Upper lobe of left lung (tissue), 6 donors: ENCODE data around the gene CDK5RAP2. TPM values are rescaled to one million over a fixed set of nuclear protein-coding genes. Genes with fewer than 3 reads are reported as not detected.
A peak's percentile ranks its signal among the peaks of the same experiment; 100 is the strongest.

Experiments used
- ATAC-seq, 2 donors: fragments of 200-7000 bp; cut with Tn5 transposase; one replicate each; pipeline ENCODE4 v1.9.1; 2022; ENCODE audit warnings: mild to moderate bottlenecking in 2 of 2, moderate library complexity in 2 of 2; ENCODE audit not compliant: low FRiP score in 2 of 2
- DNase-seq, 2 donors: peaks; one replicate each; pipeline ENCODE4 v3.0.0-alpha.2; 2019 to 2020
- H3K27ac ChIP-seq, 4 donors: fragments of 200-600 bp; sonication (generic); one replicate each; pipeline ENCODE4 v1.5.1; 2016 to 2019
- H3K27me3 ChIP-seq, 4 donors: fragments of 200-600 bp; sonication (generic); one replicate each; pipeline ENCODE4 v1.5.1; 2017 to 2019
- H3K36me3 ChIP-seq, 4 donors: fragments of 200-600 bp; sonication (generic); one replicate each; pipeline ENCODE4 v1.5.1; 2016 to 2019
- H3K4me1 ChIP-seq, 4 donors: fragments of 200-600 bp; sonication (generic); one replicate each; pipeline ENCODE4 v1.5.1; 2018 to 2019
- H3K4me3 ChIP-seq, 4 donors: fragments of 200-600 bp; sonication (generic); one replicate each; pipeline ENCODE4 v1.5.1; 2017 to 2019; ENCODE audit warnings: mild to moderate bottlenecking in 2 of 4, moderate library complexity in 1 of 4
- H3K9me3 ChIP-seq, 4 donors: fragments of 200-600 bp; sonication (generic); one replicate each; pipeline ENCODE4 v1.5.1; 2018 to 2019
- EP300 ChIP-seq, 4 donors: sonication (generic); formaldehyde crosslinking; IDR thresholded peaks; one replicate each; pipeline ENCODE4 v1.5.1; 2017; ENCODE audit warnings: antibody characterized with exemption in 4 of 4, control low read depth in 2 of 4
- POLR2A ChIP-seq, 4 donors: fragments of 450-650 bp; IDR thresholded peaks; one replicate each; pipeline ENCODE4 v1.5.1; 2016 to 2017; ENCODE audit warnings: antibody characterized with exemption in 4 of 4, mild to moderate bottlenecking in 2 of 4
- POLR2AphosphoS5 ChIP-seq, 2 donors: sonication (generic); formaldehyde crosslinking; IDR thresholded peaks; one replicate each; pipeline ENCODE4 v1.5.1; 2017; ENCODE audit warnings: antibody characterized with exemption in 2 of 2
- WGBS, 2 donors: methylation state at CpG; one replicate each; pipeline ENCODE4 v1.1.5; 2017 to 2018; 5-methylcytosine and 5-hydroxymethylcytosine counted together
- total RNA-seq, 6 donors: library from RNA; depleted of rRNA in 4 of 6; stranded (reverse); fragments of >200 nt in 4 of 6; gene quantifications; one replicate each; pipeline versions ENCODE4 v1.1.0 to v1.2.1, GENCODE V29; 2016 to 2021
- TF ChIP-seq, protein P1 (sequence below), 6 experiments: fragments of 450-650 bp in 4 of 6; fragments of 200-600 bp in 2 of 6; sonication (generic) in 2 of 6; IDR thresholded peaks; one replicate each; pipeline ENCODE4 v1.5.1; 2016 to 2019; ENCODE audit warnings: antibody characterized with exemption in 6 of 6
- donor health status: DM: no; HTN: no; CAD: no; lungs with moderate emphysema.
- donor health status: DM: no; HTN: yes; CAD: no; lungs with severe emphysema.

CDK5RAP2 gene
- total RNA-seq, 6 donors from 2014 or later: 41.7 to 137 (median 51.6) TPM

DNA sequence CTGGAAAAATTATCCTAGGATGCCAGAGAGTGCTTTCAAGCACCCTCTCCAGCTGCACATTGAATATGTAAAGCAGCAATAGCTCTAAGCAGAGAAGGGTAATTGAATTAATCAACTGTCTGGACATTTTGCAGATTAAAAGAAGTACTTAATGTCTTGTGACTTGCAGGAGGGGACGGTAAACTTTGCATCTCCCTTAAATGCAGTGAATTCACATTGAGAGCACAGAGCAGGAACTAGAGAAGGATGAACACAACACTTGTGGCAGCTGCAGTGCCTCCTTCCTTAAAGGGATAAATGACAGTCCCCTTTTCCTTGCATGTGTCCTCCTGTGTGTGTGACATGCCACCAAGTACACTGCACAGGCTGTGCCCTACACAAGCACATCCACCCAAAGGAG lies 7.4 kb upstream of the CDK5RAP2 start:
- H3K27ac ChIP-seq: no peak overlapping the region
- H3K4me3 ChIP-seq: no peak overlapping the region
- 10 to 36% methylated on average over 1 of the region's 1 CpG for WGBS, 2 donors
- H3K4me1 ChIP-seq: no peaks in the 10 kb centered on the region
- no peaks in the 10 kb centered on the region for H3K9me3 ChIP-seq
- ATAC-seq: no peak
- no peak for DNase-seq
- no peaks in the 10 kb centered on the region for H3K27me3 ChIP-seq
- TF ChIP-seq POLR2AphosphoS5 (IDR thresholded peaks at IDR 0.05) (no peak), EP300 (IDR thresholded peaks at IDR 0.05) (no peak), POLR2A (IDR thresholded peaks at IDR 0.05) (no peak)
- TF ChIP-seq, protein P1, sequence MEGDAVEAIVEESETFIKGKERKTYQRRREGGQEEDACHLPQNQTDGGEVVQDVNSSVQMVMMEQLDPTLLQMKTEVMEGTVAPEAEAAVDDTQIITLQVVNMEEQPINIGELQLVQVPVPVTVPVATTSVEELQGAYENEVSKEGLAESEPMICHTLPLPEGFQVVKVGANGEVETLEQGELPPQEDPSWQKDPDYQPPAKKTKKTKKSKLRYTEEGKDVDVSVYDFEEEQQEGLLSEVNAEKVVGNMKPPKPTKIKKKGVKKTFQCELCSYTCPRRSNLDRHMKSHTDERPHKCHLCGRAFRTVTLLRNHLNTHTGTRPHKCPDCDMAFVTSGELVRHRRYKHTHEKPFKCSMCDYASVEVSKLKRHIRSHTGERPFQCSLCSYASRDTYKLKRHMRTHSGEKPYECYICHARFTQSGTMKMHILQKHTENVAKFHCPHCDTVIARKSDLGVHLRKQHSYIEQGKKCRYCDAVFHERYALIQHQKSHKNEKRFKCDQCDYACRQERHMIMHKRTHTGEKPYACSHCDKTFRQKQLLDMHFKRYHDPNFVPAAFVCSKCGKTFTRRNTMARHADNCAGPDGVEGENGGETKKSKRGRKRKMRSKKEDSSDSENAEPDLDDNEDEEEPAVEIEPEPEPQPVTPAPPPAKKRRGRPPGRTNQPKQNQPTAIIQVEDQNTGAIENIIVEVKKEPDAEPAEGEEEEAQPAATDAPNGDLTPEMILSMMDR (IDR thresholded peaks at IDR 0.05): no peak
- no peaks in the 10 kb centered on the region for H3K36me3 ChIP-seq

DNA sequence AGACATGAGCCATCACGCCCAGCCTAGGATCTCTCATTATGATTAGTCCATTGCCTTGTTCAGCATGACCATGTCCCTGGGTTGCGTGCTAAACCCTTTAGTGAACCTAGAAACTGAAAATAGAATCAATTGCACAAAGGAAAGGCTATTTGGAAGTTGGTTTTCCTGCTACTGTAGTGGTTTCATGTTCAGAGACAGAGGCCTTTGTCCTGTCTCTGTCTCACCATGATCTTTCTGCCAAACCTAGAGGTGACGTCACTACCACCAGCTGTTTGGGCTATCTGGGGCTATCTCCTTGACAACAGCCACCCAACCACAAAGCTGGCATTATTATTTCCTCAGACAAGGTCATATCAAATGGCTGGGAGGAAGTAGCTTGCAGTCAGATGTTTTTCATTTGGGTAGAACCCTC lies 4.0 kb upstream of the CDK5RAP2 start:
- Histone ChIP-seq H3K27ac (no peak overlapping the region), H3K27me3 (no peaks in the 10 kb centered on the region), H3K9me3 (no peaks in the 10 kb centered on the region), H3K4me1 (peaks cover 4 to 7% (median 6%) of the 10 kb centered on the region in 4 donors), H3K4me3 (no peak overlapping the region), H3K36me3 (no peaks in the 10 kb centered on the region)
- TF ChIP-seq EP300 (IDR thresholded peaks at IDR 0.05): no peak
- TF ChIP-seq, protein P1 (IDR thresholded peaks at IDR 0.05): no peak
- TF ChIP-seq POLR2A (IDR thresholded peaks at IDR 0.05): no peak
- no peak for TF ChIP-seq POLR2AphosphoS5 (IDR thresholded peaks at IDR 0.05)
- WGBS, 2 donors: 58 to 59% methylated on average over 3 of the region's 3 CpGs
- peak in 1 of 2 donors; percentile 42 for DNase-seq
- ATAC-seq: peak in 1 of 2 donors; percentile 42

DNA sequence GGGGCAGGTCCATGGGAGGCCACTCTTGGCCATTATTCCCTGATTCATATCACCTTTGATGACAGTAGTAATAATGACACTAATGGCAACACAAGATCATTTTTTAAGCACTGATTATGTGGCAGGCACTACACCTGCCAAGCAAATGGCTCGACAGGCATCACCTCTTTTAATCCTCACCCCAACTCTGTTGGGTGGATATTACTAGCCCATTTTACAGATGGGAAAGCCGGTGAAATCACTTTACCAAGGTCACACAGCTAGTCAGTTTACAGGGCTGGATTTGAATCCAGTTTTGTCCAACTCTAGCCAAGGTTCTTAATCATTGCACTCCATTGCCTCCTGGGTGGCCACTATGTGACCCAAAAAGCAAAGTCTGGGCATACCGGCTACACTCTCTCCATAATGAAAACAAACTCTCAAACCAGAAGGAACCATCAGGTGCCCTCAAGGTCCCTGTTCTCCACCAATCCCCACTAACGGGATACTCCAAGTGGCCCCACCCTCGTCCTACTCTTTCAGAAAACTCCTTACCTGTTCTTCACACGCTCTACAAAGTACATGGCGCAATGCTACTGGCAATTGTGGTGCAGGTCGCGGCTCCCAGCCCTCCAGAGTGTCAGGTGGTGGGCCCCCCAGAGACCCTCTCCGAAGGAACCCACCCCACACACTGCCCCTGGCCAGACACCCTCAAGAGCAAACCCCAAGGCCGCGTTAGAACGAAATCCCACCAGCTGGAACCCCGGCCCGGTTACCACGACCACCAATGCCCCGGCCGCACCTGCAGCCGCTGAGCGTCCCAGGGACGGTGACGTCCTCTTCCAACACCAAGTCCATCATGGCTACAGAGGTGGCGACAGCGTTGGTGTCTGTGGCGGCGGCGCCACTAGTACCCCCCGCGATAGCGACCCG lies 572 bp downstream of the CDK5RAP2 start:
- Histone ChIP-seq H3K4me1 (peaks cover 7 to 22% (median 14%) of the 10 kb centered on the region in 4 donors), H3K36me3 (peaks cover 0 to 2% (median 0%) of the 10 kb centered on the region in 4 donors), H3K9me3 (no peaks in the 10 kb centered on the region), H3K4me3 (peak overlapping the region; percentile 64 to 98 (median 90)), H3K27ac (peak overlapping the region; percentile 78 to 91 (median 88)), H3K27me3 (no peaks in the 10 kb centered on the region)
- TF ChIP-seq POLR2AphosphoS5 (IDR thresholded peaks at IDR 0.05) (peak in 1 of 2 donors; percentile 10), EP300 (IDR thresholded peaks at IDR 0.05) (no peak), POLR2A (IDR thresholded peaks at IDR 0.05) (no peak)
- TF ChIP-seq, protein P1 (IDR thresholded peaks at IDR 0.05): peak in 2 of 6 experiments; percentile 4 to 15
- peak in 1 of 2 donors; percentile 74 for DNase-seq
- 9 to 14% methylated on average over 12 to 21 of the region's 31 CpGs for WGBS, 2 donors
- ATAC-seq: peak; percentile 14 to 77

DNA sequence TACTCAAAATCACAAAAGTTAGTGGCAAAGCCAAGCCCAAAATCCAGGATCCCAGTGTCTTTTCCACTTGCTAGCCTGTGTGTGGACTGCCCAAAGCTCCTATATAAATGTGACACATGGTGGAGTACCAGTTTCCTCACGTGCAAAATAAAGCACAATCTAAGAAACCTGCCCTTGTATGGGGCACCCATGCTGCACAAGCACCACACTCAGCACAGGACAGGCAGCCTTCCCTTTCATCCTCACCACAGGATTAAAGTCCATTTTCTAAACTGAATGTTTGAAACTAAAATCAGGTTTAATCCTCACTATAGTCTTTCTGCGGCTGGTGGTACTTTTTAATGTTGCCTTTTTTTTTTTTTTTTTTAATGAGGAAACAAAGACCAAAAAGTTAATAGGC lies 5.5 kb downstream of the CDK5RAP2 start:
- peaks cover 7 to 22% (median 18%) of the 10 kb centered on the region in 4 donors for H3K4me1 ChIP-seq
- peaks cover 12 to 25% (median 15%) of the 10 kb centered on the region in 4 donors for H3K36me3 ChIP-seq
- 76 to 80% methylated on average over 2 of the region's 2 CpGs for WGBS, 2 donors
- no peak for ATAC-seq
- no peaks in the 10 kb centered on the region for H3K9me3 ChIP-seq
- H3K4me3 ChIP-seq: no peak overlapping the region
- H3K27ac ChIP-seq: no peak overlapping the region
- H3K27me3 ChIP-seq: no peaks in the 10 kb centered on the region
- no peak for TF ChIP-seq POLR2AphosphoS5 (IDR thresholded peaks at IDR 0.05)
- no peak for TF ChIP-seq EP300 (IDR thresholded peaks at IDR 0.05)
- TF ChIP-seq POLR2A (IDR thresholded peaks at IDR 0.05): no peak
- TF ChIP-seq, protein P1 (IDR thresholded peaks at IDR 0.05): no peak
- DNase-seq: no peak
